GM19455 (cell line): ENCODE data around the gene USP43.
"Not testable (repeated sequence)": the region's sequence is repeated elsewhere in the genome, so short reads cannot be mapped to it uniquely, and the experiment has no call there.

Source experiments
- ATAC-seq: cut with Tn5 transposase; IDR thresholded peaks from one replicate; pipeline ENCODE4 v1.9.1; 2021; ENCODE audit not compliant: unreplicated experiment

USP43 gene

GRCh38 chr17:9658593-9659211, 13.4 kb downstream of the USP43 start:
- no peak for ATAC-seq

GRCh38 chr17:9661027-9661426, 15.7 kb downstream of the USP43 start:
- ATAC-seq: no peak

GRCh38 chr17:9663511-9663910, 18.2 kb downstream of the USP43 start:
- ATAC-seq: not testable (repeated sequence)

GRCh38 chr17:9666461-9667050, 21.2 kb downstream of the USP43 start:
- ATAC-seq: no peak

GRCh38 chr17:9668517-9668916, 23.2 kb downstream of the USP43 start:
- ATAC-seq: no peak

- no peak for ATAC-seq
Measured at GRCh38 chr17:9669551-9670008, 24.3 kb downstream of the USP43 start.

GRCh38 chr17:9670596-9670995, 25.3 kb downstream of the USP43 start:
- ATAC-seq: no peak

GRCh38 chr17:9671559-9671958, 26.2 kb downstream of the USP43 start:
- no peak for ATAC-seq

- no peak for ATAC-seq
Measured at GRCh38 chr17:9672266-9672665, 26.9 kb downstream of the USP43 start.

GRCh38 chr17:9672691-9673090, 27.4 kb downstream of the USP43 start:
- no peak for ATAC-seq

GRCh38 chr17:9676084-9676483, 30.8 kb downstream of the USP43 start:
- no peak for ATAC-seq

- no peak for ATAC-seq
Measured at GRCh38 chr17:9676820-9677310, 31.5 kb downstream of the USP43 start.

- no peak for ATAC-seq
Measured at GRCh38 chr17:9677411-9677810, 32.1 kb downstream of the USP43 start.

GRCh38 chr17:9677896-9678295, 32.6 kb downstream of the USP43 start:
- ATAC-seq: no peak

- ATAC-seq: no peak
Measured at GRCh38 chr17:9684955-9685621, 39.8 kb downstream of the USP43 start.

- no peak for ATAC-seq
Measured at GRCh38 chr17:9693755-9694154, 48.4 kb downstream of the USP43 start.

GRCh38 chr17:9696279-9697044, 51.1 kb downstream of the USP43 start:
- ATAC-seq: no peak

- no peak for ATAC-seq
Measured at GRCh38 chr17:9700136-9700535, 54.8 kb downstream of the USP43 start.

- ATAC-seq: no peak
Measured at GRCh38 chr17:9700754-9701476, 55.6 kb downstream of the USP43 start.

GRCh38 chr17:9702482-9702881, 57.2 kb downstream of the USP43 start:
- no peak for ATAC-seq
